GM23338 (cell line): Measurements from ENCODE around the gene RPS15. TPM values are rescaled to one million over a fixed set of nuclear protein-coding genes. Genes with fewer than 3 reads are reported as not detected.

Experiments used
- ATAC-seq: fragments of 200-7000 bp; cut with Tn5 transposase; 3 replicates; pipeline ENCODE4 v1.9.1; 2020
- DNase-seq: peaks from one replicate; pipeline ENCODE4 v3.0.0-alpha.2; 2015; ENCODE audit warnings: low spot score
- H2AFZ ChIP-seq: fragments of 200-600 bp; sonication (generic); 2 replicates; pipeline ENCODE4 v1.8.0; 2016; ENCODE audit warnings: antibody characterized with exemption, mild to moderate bottlenecking, moderate library complexity
- H3F3A ChIP-seq: fragments of 200-600 bp; sonication (generic); replicated peaks from 2 replicates; pipeline ENCODE4 v1.8.0; 2017; ENCODE audit warnings: antibody characterized with exemption, mixed run types, low read depth
- H3K27ac ChIP-seq: fragments of 200-600 bp; sonication (generic); 2 replicates; pipeline ENCODE4 v1.6.1; 2016; ENCODE audit warnings: low read depth
- H3K27me3 ChIP-seq: fragments of 200-600 bp; sonication (generic); 2 replicates; pipeline ENCODE4 v1.8.0; 2016; ENCODE audit warnings: mild to moderate bottlenecking, mixed run types, moderate library complexity; ENCODE audit not compliant: insufficient read depth
- H3K36me3 ChIP-seq: fragments of 200-600 bp; sonication (generic); 2 replicates; pipeline ENCODE4 v1.8.0; 2016; ENCODE audit warnings: mild to moderate bottlenecking; ENCODE audit not compliant: insufficient read depth
- H3K4me1 ChIP-seq: fragments of 200-600 bp; sonication (generic); 2 replicates; pipeline ENCODE4 v1.8.0; 2016; ENCODE audit warnings: mild to moderate bottlenecking, moderate library complexity; ENCODE audit not compliant: insufficient read depth
- H3K4me2 ChIP-seq: fragments of 200-600 bp; sonication (generic); 2 replicates; pipeline ENCODE4 v1.7.1; 2017; ENCODE audit warnings: mixed run types
- H3K4me3 ChIP-seq: fragments of 200-600 bp; sonication (generic); 2 replicates; pipeline ENCODE4 v1.6.1; 2016; ENCODE audit warnings: mixed run types
- H3K79me2 ChIP-seq: fragments of 200-600 bp; sonication (generic); replicated peaks from 2 replicates; pipeline ENCODE4 v1.8.0; 2017; ENCODE audit warnings: mild to moderate bottlenecking; ENCODE audit not compliant: insufficient read depth
- H3K9me2 ChIP-seq: fragments of 200-600 bp; sonication (generic); 2 replicates; pipeline ENCODE4 v1.8.0; 2017; ENCODE audit not compliant: insufficient read depth
- H4K20me1 ChIP-seq: fragments of 200-600 bp; sonication (generic); replicated peaks from 2 replicates; pipeline ENCODE4 v1.8.0; 2017; ENCODE audit warnings: mild to moderate bottlenecking; ENCODE audit not compliant: insufficient read depth
- H3K27ac Mint-ChIP-seq: 2 replicates; pipeline ENCODE4 v1.8.0; 2020; ENCODE audit warnings: inconsistent platforms, mild to moderate bottlenecking, moderate library complexity, mixed read lengths
- H3K27me3 Mint-ChIP-seq: 3 replicates; pipeline ENCODE4 v1.8.0; 2022; ENCODE audit warnings: low read depth, mild to moderate bottlenecking, moderate library complexity, mixed read lengths, inconsistent platforms; ENCODE audit not compliant: insufficient read depth, poor library complexity
- H3K36me3 Mint-ChIP-seq: 3 replicates; pipeline ENCODE4 v1.8.0; 2021; ENCODE audit warnings: low read depth, mild to moderate bottlenecking, inconsistent platforms, moderate library complexity, mixed read lengths
- H3K4me1 Mint-ChIP-seq: 3 replicates; pipeline ENCODE4 v1.8.0; 2020; ENCODE audit warnings: mild to moderate bottlenecking, inconsistent platforms, mixed read lengths
- H3K4me3 Mint-ChIP-seq: 3 replicates; pipeline ENCODE4 v1.8.0; 2021; ENCODE audit warnings: moderate library complexity, mild to moderate bottlenecking, inconsistent platforms, mixed read lengths
- H3K9me3 Mint-ChIP-seq: 3 replicates; pipeline ENCODE4 v1.8.0; 2020; ENCODE audit warnings: moderate library complexity, mild to moderate bottlenecking, inconsistent platforms, mixed read lengths
- CREB1 ChIP-seq: fragments of 250-450 bp; sonication (Bioruptor Pico); IDR thresholded peaks from 2 replicates; pipeline ENCODE4 v1.5.0; 2020; ENCODE audit warnings: low read depth, mild to moderate bottlenecking, moderate library complexity
- EZH2 ChIP-seq: fragments of 200-600 bp; sonication (generic); IDR thresholded peaks from one replicate; pipeline ENCODE4 v1.8.0; 2017; ENCODE audit warnings: antibody characterized with exemption, mild to moderate bottlenecking, low read depth; ENCODE audit not compliant: unreplicated experiment
- EZH2phosphoT487 ChIP-seq: fragments of 200-600 bp; sonication (generic); IDR thresholded peaks from one replicate; pipeline ENCODE4 v1.8.1; 2018; ENCODE audit warnings: antibody characterized with exemption; ENCODE audit not compliant: unreplicated experiment
- JUNB ChIP-seq: IDR thresholded peaks from one replicate; pipeline ENCODE4 v1.6.1; 2016; ENCODE audit warnings: antibody characterized with exemption; ENCODE audit not compliant: unreplicated experiment
- STAT1 ChIP-seq: IDR thresholded peaks from one replicate; pipeline ENCODE4 v1.6.1; 2016; ENCODE audit warnings: antibody characterized with exemption; ENCODE audit not compliant: unreplicated experiment
- ZNF114 ChIP-seq: fragments of 250-450 bp; sonication (Bioruptor Pico); IDR thresholded peaks from 2 replicates; pipeline ENCODE4 v1.5.0; 2020; ENCODE audit warnings: mild to moderate bottlenecking, moderate library complexity
- ZNF331 ChIP-seq: fragments of 250-450 bp; sonication (Bioruptor Pico); IDR thresholded peaks from 2 replicates; pipeline ENCODE4 v1.5.0; 2020; ENCODE audit warnings: low read depth, mild to moderate bottlenecking, moderate library complexity
- polyA plus RNA-seq: library from polyadenylated mRNA; unstranded; fragments of >200 nt; fragmentation: Nextera tagmentation; extraction: Ambion mirVana; gene quantifications from 2 replicates; pipeline ENCODE4 v1.2.1, GENCODE V29; 2016
- total RNA-seq: library from RNA; depleted of rRNA; stranded (reverse); fragments of >200 nt; shearing (Covaris generic); gene quantifications from 2 replicates; pipeline ENCODE4 v1.2.3, GENCODE V29; 2014
- TF ChIP-seq, protein P1 (sequence below): IDR thresholded peaks from one replicate; pipeline ENCODE4 v1.6.1; 2018; ENCODE audit warnings: antibody characterized with exemption; ENCODE audit not compliant: unreplicated experiment
- TF ChIP-seq, protein P2 (sequence below), 2 experiments: fragments of 200-600 bp in 1 of 2; sonication (generic) in 1 of 2; conservative IDR thresholded peaks; 2 replicates each; pipeline versions ENCODE4 v1.5.1 to v1.6.1; 2016 to 2017; ENCODE audit warnings: antibody characterized with exemption in 2 of 2, low read depth in 2 of 2, mild to moderate bottlenecking in 2 of 2, moderate library complexity in 1 of 2
- TF ChIP-seq, protein P3 (sequence below): IDR thresholded peaks from 2 replicates; pipeline ENCODE4 v1.6.1; 2016; ENCODE audit warnings: antibody characterized with exemption

Gene RPS15
- total and polyA plus RNA-seq, 2 experiments from 2014 or later, result 2,953 to 3,861 TPM

DNA sequence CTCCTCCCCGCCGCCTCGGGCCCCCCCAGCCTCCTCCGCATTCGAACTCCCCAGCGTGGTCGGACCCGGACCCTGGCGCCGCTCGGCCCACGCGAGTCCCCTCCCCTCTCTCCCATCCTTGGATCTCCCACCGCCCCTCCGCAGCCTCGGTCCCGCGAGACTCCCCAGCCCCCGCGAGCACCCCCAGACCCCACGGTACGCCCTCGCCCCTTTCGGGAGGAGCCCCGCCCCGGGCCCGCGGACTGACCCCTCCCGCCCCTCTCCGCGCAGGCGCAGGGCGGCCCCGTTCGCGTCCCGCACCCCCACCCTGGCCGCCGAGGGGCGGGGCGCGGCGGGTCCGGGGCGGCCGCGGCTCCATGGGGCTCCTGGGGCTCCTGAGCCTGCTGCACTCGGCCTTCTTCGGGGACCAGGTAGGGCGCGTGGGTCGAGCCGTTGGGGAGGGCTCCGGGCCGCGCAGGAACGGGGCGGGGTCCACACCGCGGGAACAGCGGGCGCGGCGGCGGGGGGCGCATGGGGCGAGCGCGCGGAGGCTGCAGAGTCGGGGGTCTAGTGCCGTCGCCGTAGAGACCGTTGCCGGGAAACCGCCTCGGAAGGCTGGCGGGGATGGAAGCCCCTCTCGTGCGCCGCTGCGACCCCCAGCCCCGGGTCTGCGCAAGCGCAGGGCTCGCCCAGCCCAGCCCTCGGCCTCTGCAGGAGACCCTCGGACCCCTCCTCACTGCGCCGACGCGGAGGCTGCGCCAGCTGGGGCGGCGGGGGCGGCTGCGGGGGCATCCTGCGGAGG lies 7.9 kb downstream of the RPS15 start:
- Histone ChIP-seq H3K4me3 (peak overlapping the region; percentile 83), H4K20me1 (peaks cover 12% of the 10 kb centered on the region), H3K36me3 (peaks cover 5% of the 10 kb centered on the region), H3K79me2 (0 out of 2 replicates have a peak, but pooled peaks cover 3% of the 10 kb centered on the region), H3K27ac (no peak overlapping the region), H3K4me1 (peaks cover 21% of the 10 kb centered on the region; the same call in 1 of the 2 replicates), H3F3A (peaks cover 52% of the 10 kb centered on the region), H3K4me2 (peak overlapping the region; percentile 78), H3K27me3 (peaks cover 44% of the 10 kb centered on the region), H3K9me2 (no peaks in the 10 kb centered on the region), H2AFZ (no peak overlapping the region)
- DNase-seq, result peak; percentile 75
- Mint-ChIP-seq H3K27me3 (peaks cover 57% of the 10 kb centered on the region), H3K27ac (no peak overlapping the region), H3K4me1 (peaks cover 34% of the 10 kb centered on the region), H3K36me3 (peaks cover 20% of the 10 kb centered on the region), H3K4me3 (no peak overlapping the region), H3K9me3 (no peaks in the 10 kb centered on the region; the same call in 2 of the 3 replicates)
- no peak for TF ChIP-seq ZNF114 (CRISPR knock-in tag)
- TF ChIP-seq EZH2phosphoT487, result no peak
- TF ChIP-seq EZH2, result no peak
- TF ChIP-seq, protein P1, sequence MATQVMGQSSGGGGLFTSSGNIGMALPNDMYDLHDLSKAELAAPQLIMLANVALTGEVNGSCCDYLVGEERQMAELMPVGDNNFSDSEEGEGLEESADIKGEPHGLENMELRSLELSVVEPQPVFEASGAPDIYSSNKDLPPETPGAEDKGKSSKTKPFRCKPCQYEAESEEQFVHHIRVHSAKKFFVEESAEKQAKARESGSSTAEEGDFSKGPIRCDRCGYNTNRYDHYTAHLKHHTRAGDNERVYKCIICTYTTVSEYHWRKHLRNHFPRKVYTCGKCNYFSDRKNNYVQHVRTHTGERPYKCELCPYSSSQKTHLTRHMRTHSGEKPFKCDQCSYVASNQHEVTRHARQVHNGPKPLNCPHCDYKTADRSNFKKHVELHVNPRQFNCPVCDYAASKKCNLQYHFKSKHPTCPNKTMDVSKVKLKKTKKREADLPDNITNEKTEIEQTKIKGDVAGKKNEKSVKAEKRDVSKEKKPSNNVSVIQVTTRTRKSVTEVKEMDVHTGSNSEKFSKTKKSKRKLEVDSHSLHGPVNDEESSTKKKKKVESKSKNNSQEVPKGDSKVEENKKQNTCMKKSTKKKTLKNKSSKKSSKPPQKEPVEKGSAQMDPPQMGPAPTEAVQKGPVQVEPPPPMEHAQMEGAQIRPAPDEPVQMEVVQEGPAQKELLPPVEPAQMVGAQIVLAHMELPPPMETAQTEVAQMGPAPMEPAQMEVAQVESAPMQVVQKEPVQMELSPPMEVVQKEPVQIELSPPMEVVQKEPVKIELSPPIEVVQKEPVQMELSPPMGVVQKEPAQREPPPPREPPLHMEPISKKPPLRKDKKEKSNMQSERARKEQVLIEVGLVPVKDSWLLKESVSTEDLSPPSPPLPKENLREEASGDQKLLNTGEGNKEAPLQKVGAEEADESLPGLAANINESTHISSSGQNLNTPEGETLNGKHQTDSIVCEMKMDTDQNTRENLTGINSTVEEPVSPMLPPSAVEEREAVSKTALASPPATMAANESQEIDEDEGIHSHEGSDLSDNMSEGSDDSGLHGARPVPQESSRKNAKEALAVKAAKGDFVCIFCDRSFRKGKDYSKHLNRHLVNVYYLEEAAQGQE, result no peak
- TF ChIP-seq ZNF331 (CRISPR knock-in tag), result no peak
- TF ChIP-seq JUNB, result no peak
- ATAC-seq, result peak; percentile 13

DNA sequence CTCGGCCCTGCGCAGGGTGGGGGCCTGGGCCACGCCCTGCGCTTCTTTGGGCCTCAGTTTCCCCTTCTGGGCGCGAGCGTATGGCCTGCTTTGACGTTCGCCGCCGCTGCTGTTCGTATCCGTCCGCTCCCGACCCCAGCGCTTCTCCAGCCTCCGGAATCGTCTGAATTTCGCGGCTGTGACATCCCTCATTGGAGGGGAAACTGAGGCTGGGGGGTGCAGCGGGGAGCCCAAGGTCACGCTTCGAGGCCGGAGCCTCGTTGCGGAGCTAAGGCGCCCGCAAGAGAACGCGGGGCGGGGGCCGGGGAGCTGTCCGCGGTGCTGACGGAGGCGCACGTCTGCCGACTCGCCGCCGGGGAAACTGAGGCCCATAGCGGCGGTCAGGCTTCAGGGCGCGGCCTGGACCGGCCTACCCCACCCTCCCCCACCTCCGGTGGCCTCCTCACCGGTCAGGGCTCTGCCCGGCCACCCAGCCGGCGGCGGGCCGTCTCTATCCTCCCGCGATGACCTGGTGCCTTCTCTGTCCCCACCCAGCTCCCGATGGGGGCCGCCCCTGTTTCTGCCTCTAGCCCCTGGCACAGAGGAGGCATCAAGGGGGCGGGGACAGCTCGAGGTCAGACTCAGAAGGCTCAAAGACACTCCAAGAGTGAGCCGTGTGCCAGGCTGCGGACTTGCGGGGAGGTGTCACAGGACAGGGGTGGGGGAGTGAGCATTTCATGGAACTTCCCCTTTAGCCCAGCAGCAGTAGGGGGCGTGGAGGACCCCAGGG lies 8.7 kb downstream of the RPS15 start:
- peaks cover 59% of the 10 kb centered on the region for H3K27me3 Mint-ChIP-seq
- Histone ChIP-seq H3K4me3 (peak overlapping the region; percentile 83), H2AFZ (no peak overlapping the region), H3K27me3 (peaks cover 45% of the 10 kb centered on the region), H3K36me3 (no peaks in the 10 kb centered on the region), H3K79me2 (0 out of 2 replicates have a peak, but pooled peaks cover 3% of the 10 kb centered on the region), H3K4me1 (peaks cover 24% of the 10 kb centered on the region; the same call in 1 of the 2 replicates), H3K27ac (no peak overlapping the region), H3F3A (peaks cover 44% of the 10 kb centered on the region), H4K20me1 (peaks cover 7% of the 10 kb centered on the region; the same call in 1 of the 2 replicates), H3K4me2 (peak overlapping the region; percentile 78), H3K9me2 (no peaks in the 10 kb centered on the region)
- DNase-seq (peak; percentile 68), ATAC-seq (no peak)
- no peak overlapping the region for H3K27ac Mint-ChIP-seq
- H3K4me3 Mint-ChIP-seq, result peak overlapping the region; percentile 60
- H3K36me3 Mint-ChIP-seq, result peaks cover 12% of the 10 kb centered on the region
- peaks cover 35% of the 10 kb centered on the region for H3K4me1 Mint-ChIP-seq
- TF ChIP-seq CREB1 (CRISPR knock-in tag) (peak; percentile 20; the same call in 1 of the 2 replicates), JUNB (no peak), STAT1 (no peak), EZH2phosphoT487 (no peak), ZNF331 (CRISPR knock-in tag) (no peak), ZNF114 (CRISPR knock-in tag) (no peak)
- TF ChIP-seq, protein P1, result peak; percentile 99
- TF ChIP-seq, protein P2, sequence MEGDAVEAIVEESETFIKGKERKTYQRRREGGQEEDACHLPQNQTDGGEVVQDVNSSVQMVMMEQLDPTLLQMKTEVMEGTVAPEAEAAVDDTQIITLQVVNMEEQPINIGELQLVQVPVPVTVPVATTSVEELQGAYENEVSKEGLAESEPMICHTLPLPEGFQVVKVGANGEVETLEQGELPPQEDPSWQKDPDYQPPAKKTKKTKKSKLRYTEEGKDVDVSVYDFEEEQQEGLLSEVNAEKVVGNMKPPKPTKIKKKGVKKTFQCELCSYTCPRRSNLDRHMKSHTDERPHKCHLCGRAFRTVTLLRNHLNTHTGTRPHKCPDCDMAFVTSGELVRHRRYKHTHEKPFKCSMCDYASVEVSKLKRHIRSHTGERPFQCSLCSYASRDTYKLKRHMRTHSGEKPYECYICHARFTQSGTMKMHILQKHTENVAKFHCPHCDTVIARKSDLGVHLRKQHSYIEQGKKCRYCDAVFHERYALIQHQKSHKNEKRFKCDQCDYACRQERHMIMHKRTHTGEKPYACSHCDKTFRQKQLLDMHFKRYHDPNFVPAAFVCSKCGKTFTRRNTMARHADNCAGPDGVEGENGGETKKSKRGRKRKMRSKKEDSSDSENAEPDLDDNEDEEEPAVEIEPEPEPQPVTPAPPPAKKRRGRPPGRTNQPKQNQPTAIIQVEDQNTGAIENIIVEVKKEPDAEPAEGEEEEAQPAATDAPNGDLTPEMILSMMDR (conservative IDR thresholded peaks at IDR 0.05; ENCODE audit: low read depth in 2 of 2), result no peak
- TF ChIP-seq, protein P3, sequence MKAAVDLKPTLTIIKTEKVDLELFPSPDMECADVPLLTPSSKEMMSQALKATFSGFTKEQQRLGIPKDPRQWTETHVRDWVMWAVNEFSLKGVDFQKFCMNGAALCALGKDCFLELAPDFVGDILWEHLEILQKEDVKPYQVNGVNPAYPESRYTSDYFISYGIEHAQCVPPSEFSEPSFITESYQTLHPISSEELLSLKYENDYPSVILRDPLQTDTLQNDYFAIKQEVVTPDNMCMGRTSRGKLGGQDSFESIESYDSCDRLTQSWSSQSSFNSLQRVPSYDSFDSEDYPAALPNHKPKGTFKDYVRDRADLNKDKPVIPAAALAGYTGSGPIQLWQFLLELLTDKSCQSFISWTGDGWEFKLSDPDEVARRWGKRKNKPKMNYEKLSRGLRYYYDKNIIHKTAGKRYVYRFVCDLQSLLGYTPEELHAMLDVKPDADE, result no peak
- H3K9me3 Mint-ChIP-seq, result no peaks in the 10 kb centered on the region; the same call in 2 of the 3 replicates
